LNCaP clone FGC (cell line): Measurements from ENCODE around the gene USP15.

Source experiments
- DNase-seq: peaks from one replicate; pipeline ENCODE4 v3.0.0-alpha.2; 2011; ENCODE audit warnings: low read depth
- H3K4me3 ChIP-seq: 2 replicates; pipeline ENCODE4 v1.5.1; 2011; ENCODE audit warnings: mild to moderate bottlenecking, low read depth, low read length, control low read depth
- CTCF ChIP-seq: IDR thresholded peaks from 2 replicates; pipeline ENCODE4 v1.5.1; 2012; ENCODE audit warnings: mild to moderate bottlenecking; ENCODE audit not compliant: control insufficient read depth, insufficient read depth; ENCODE audit errors: extremely low read depth

The USP15 gene

GRCh38 chr12:62254967-62255366, 5.2 kb upstream of the USP15 start:
- no peak overlapping the region for H3K4me3 ChIP-seq
- no peak for DNase-seq
- no peak for TF ChIP-seq CTCF

- TF ChIP-seq CTCF: no peak
- DNase-seq: no peak
- H3K4me3 ChIP-seq: no peak overlapping the region
These were observed 3.7 kb upstream of the USP15 start for GRCh38 chr12:62256408-62257096.

GRCh38 chr12:62258231-62258630, 2.0 kb upstream of the USP15 start:
- DNase-seq: no peak
- no peak for TF ChIP-seq CTCF
- H3K4me3 ChIP-seq: no peak overlapping the region

GRCh38 chr12:62258941-62259630, 1.1 kb upstream of the USP15 start:
- DNase-seq: no peak

GRCh38 chr12:62259631-62259992, 592 bp upstream of the USP15 start:
- TF ChIP-seq CTCF: no peak
- H3K4me3 ChIP-seq: peak overlapping the region; percentile 95
- DNase-seq: no peak

More at GRCh38 chr12:62258941-62259630, 1.1 kb upstream of the USP15 start:
- peak overlapping the region; percentile 95 for H3K4me3 ChIP-seq
- TF ChIP-seq CTCF: no peak

- DNase-seq: no peak
- H3K4me3 ChIP-seq: peak overlapping the region; percentile 95
- TF ChIP-seq CTCF: no peak
These were observed 804 bp downstream of the USP15 start for GRCh38 chr12:62260733-62261683.
